H9 (cell line): Measurements from ENCODE around the gene MX1. TPM values are rescaled to one million over a fixed set of nuclear protein-coding genes. Genes with fewer than 3 reads are reported as not detected.
"Not testable (repeated sequence)": the region's sequence is repeated elsewhere in the genome, so short reads cannot be mapped to it uniquely, and the experiment has no call there.

ENCODE experiments used
- DNase-seq: peaks from one replicate; pipeline ENCODE4 v3.0.0-alpha.2; 2017
- H2AFZ ChIP-seq: one replicate; pipeline ENCODE4 v1.6.1; 2013; ENCODE audit warnings: mild to moderate bottlenecking, low read length, control low read depth, moderate library complexity
- H2AK5ac ChIP-seq: 2 replicates; pipeline ENCODE4 v1.6.1; 2013; ENCODE audit warnings: low read length, control low read depth, mixed read lengths; ENCODE audit not compliant: insufficient read length
- H2BK120ac ChIP-seq: one replicate; pipeline ENCODE4 v1.6.1; 2013; ENCODE audit warnings: low read depth, mild to moderate bottlenecking, low read length, control low read depth, inconsistent platforms; ENCODE audit not compliant: poor library complexity, severe bottlenecking
- H2BK12ac ChIP-seq: 2 replicates; pipeline ENCODE4 v1.6.1; 2013; ENCODE audit warnings: low read length, control low read depth, mixed read lengths, low read depth; ENCODE audit not compliant: insufficient read length
- H2BK15ac ChIP-seq: 2 replicates; pipeline ENCODE4 v1.6.1; 2013; ENCODE audit warnings: low read depth, low read length, control low read depth
- H2BK20ac ChIP-seq: one replicate; pipeline ENCODE4 v1.6.1; 2013; ENCODE audit warnings: low read depth, mild to moderate bottlenecking, low read length, control low read depth, inconsistent platforms; ENCODE audit not compliant: poor library complexity, severe bottlenecking
- H2BK5ac ChIP-seq: 2 replicates; pipeline ENCODE4 v1.6.1; 2013; ENCODE audit warnings: low read length, control low read depth, mixed read lengths; ENCODE audit not compliant: insufficient read length
- H3K14ac ChIP-seq: 2 replicates; pipeline ENCODE4 v1.6.1; 2013; ENCODE audit warnings: low read length, control low read depth; ENCODE audit not compliant: insufficient read depth
- H3K18ac ChIP-seq: 2 replicates; pipeline ENCODE4 v1.6.1; 2013; ENCODE audit warnings: low read depth, mild to moderate bottlenecking, mixed read lengths, low read length, control low read depth; ENCODE audit not compliant: insufficient read length
- H3K23ac ChIP-seq: 2 replicates; pipeline ENCODE4 v1.6.1; 2013; ENCODE audit warnings: low read length, control low read depth, mixed read lengths, low read depth; ENCODE audit not compliant: insufficient read length
- H3K23me2 ChIP-seq: 2 replicates; pipeline ENCODE4 v1.6.1; 2013; ENCODE audit warnings: low read depth, mild to moderate bottlenecking, mixed read lengths, low read length, control low read depth; ENCODE audit not compliant: insufficient read length, poor library complexity, severe bottlenecking
- H3K27ac ChIP-seq: 2 replicates; pipeline ENCODE4 v1.5.1; 2013; ENCODE audit warnings: low read length, control low read depth, mixed read lengths, low read depth; ENCODE audit not compliant: insufficient read length
- H3K27me3 ChIP-seq: 2 replicates; pipeline ENCODE4 v1.6.1; 2013; ENCODE audit warnings: low read length, control low read depth, inconsistent platforms; ENCODE audit not compliant: insufficient read depth
- H3K4ac ChIP-seq: 2 replicates; pipeline ENCODE4 v1.6.1; 2013; ENCODE audit warnings: low read depth, mild to moderate bottlenecking, control low read depth, inconsistent platforms, low read length, moderate library complexity
- H3K4me1 ChIP-seq: 2 replicates; pipeline ENCODE4 v1.6.1; 2013; ENCODE audit warnings: low read length, control low read depth, inconsistent platforms; ENCODE audit not compliant: insufficient read depth
- H3K4me2 ChIP-seq: 2 replicates; pipeline ENCODE4 v1.6.1; 2013; ENCODE audit warnings: low read length, control low read depth, mixed read lengths; ENCODE audit not compliant: insufficient read length, insufficient read depth
- H3K56ac ChIP-seq: 2 replicates; pipeline ENCODE4 v1.6.1; 2013; ENCODE audit warnings: low read depth, mild to moderate bottlenecking, mixed read lengths, low read length, control low read depth; ENCODE audit not compliant: insufficient read length
- H3K79me1 ChIP-seq: 2 replicates; pipeline ENCODE4 v1.6.1; 2013; ENCODE audit warnings: low read depth, mild to moderate bottlenecking, moderate library complexity, low read length, control low read depth, inconsistent platforms; ENCODE audit not compliant: insufficient read depth, poor library complexity, severe bottlenecking
- H3K79me2 ChIP-seq: 2 replicates; pipeline ENCODE4 v1.6.1; 2013; ENCODE audit warnings: low read length, control low read depth, inconsistent platforms; ENCODE audit not compliant: insufficient read depth
- H3K9ac ChIP-seq: 2 replicates; pipeline ENCODE4 v1.6.1; 2013; ENCODE audit warnings: low read length, control low read depth, mixed read lengths; ENCODE audit not compliant: insufficient read length; ENCODE audit errors: extremely low read depth
- H3K9me3 ChIP-seq: one replicate; pipeline ENCODE4 v1.6.1; 2013; ENCODE audit warnings: low read depth, low read length, inconsistent platforms; ENCODE audit not compliant: control insufficient read depth
- H3T11ph ChIP-seq: one replicate; pipeline ENCODE4 v1.6.1; 2013; ENCODE audit warnings: mild to moderate bottlenecking, low read length, control low read depth, inconsistent platforms
- H4K20me1 ChIP-seq: one replicate; pipeline ENCODE4 v1.6.1; 2013; ENCODE audit not compliant: control insufficient read depth, insufficient read length, insufficient read depth
- H4K5ac ChIP-seq: 2 replicates; pipeline ENCODE4 v1.6.1; 2013; ENCODE audit warnings: low read depth, mild to moderate bottlenecking, mixed read lengths, low read length, control low read depth; ENCODE audit not compliant: insufficient read length
- H4K8ac ChIP-seq: replicated peaks from 2 replicates; pipeline ENCODE4 v1.6.1; 2013; ENCODE audit warnings: low read length, control low read depth, mixed read lengths, low read depth; ENCODE audit not compliant: insufficient read length
- H4K91ac ChIP-seq: 2 replicates; pipeline ENCODE4 v1.6.1; 2013; ENCODE audit warnings: low read depth, mild to moderate bottlenecking, moderate library complexity, mixed read lengths, low read length, control low read depth; ENCODE audit not compliant: insufficient read length
- H3K27ac Mint-ChIP-seq, 3 experiments: 2 replicates in 2 of 3; 3 replicates in 1 of 3; pipeline ENCODE4 v1.8.0; 2020 to 2021; ENCODE audit warnings: mixed read lengths in 3 of 3, mild to moderate bottlenecking in 1 of 3, moderate library complexity in 1 of 3
- H3K27me3 Mint-ChIP-seq: 2 replicates; pipeline ENCODE4 v1.8.0; 2021; ENCODE audit warnings: low read depth, mild to moderate bottlenecking, moderate library complexity, mixed read lengths
- H3K36me3 Mint-ChIP-seq, 3 experiments: 2 replicates in 2 of 3; 3 replicates in 1 of 3; pipeline ENCODE4 v1.8.0; 2020 to 2021; ENCODE audit warnings: low read depth in 3 of 3, mixed read lengths in 3 of 3; ENCODE audit not compliant: insufficient read depth in 1 of 3
- H3K4me1 Mint-ChIP-seq, 2 experiments: 2 replicates each; pipeline ENCODE4 v1.8.0; 2020; ENCODE audit warnings: mixed read lengths in 2 of 2
- H3K4me3 Mint-ChIP-seq, 2 experiments: 2 replicates in 1 of 2; 3 replicates in 1 of 2; pipeline ENCODE4 v1.8.0; 2020 to 2021; ENCODE audit warnings: mild to moderate bottlenecking in 2 of 2, mixed read lengths in 2 of 2, moderate library complexity in 1 of 2
- H3K9me3 Mint-ChIP-seq, 2 experiments: 2 replicates in 1 of 2; 3 replicates in 1 of 2; pipeline ENCODE4 v1.8.0; 2020; ENCODE audit warnings: mild to moderate bottlenecking in 2 of 2, mixed read lengths in 2 of 2, moderate library complexity in 1 of 2
- WGBS: extraction: QIAGEN DNeasy Blood & Tissue Kit; methylation state at CpG from one replicate; pipeline ENCODE4 v1.1.7; 2013; ENCODE audit warnings: missing lambda C conversion rate, low lambda C conversion rate, mixed read lengths; ENCODE audit not compliant: insufficient read length; ENCODE audit errors: extremely low coverage; 5-methylcytosine and 5-hydroxymethylcytosine counted together
- total RNA-seq: library from RNA; stranded (reverse); gene quantifications from 2 replicates; pipeline ENCODE4 v1.2.1, GENCODE V29; 2021
- TF ChIP-seq, protein P1 (sequence below): fragments of 200-600 bp; sonication (generic); conservative IDR thresholded peaks from 3 replicates; pipeline ENCODE4 v1.8.0; 2021; ENCODE audit warnings: antibody characterized with exemption, mild to moderate bottlenecking

MX1 gene
- total RNA-seq, 1 experiment from 2014 or later, result 6.3 TPM

DNA sequence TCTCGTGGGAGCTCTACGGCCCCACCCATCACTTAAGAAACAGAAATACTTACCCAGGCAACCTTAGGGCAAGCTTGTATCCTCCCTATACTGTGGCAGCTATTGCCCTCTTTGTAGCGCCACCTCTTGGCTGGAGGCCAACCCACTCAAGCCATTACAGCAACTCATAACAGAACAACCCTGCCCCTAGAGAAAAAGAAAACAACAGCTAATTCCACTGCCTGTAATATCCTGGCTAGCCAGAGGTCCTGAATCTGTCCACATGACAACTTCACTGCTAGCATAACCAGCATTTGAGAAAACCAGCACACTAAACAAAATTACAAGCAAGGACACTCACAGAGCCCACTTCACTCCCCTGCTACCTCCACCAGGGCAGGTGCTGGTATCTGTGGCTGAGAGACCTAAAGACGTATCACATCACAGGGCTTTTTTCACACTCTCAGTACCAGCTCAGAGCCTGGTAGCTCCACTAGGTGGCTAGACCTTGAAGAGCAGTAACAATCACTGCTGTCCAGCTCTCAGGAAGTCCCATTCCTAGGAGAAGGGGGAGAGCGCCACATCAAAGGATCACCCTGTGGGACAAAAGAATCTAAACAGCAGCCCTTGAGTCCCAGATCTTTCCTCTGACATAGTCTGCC lies 14.5 kb upstream of the MX1 start:
- Histone ChIP-seq H3K9me3 (no peaks in the 10 kb centered on the region), H4K8ac (no peak overlapping the region), H2BK120ac (no peak overlapping the region), H3K9ac (no peak overlapping the region), H3T11ph (no peak overlapping the region), H2AK5ac (no peak overlapping the region), H3K23me2 (no peaks in the 10 kb centered on the region), H2BK15ac (no peak overlapping the region), H3K79me1 (no peaks in the 10 kb centered on the region), H3K27ac (no peak overlapping the region), H3K18ac (no peak overlapping the region), H3K4me2 (no peak overlapping the region), H2BK20ac (no peak overlapping the region), H3K79me2 (no peaks in the 10 kb centered on the region), H2BK5ac (no peak overlapping the region), H4K5ac (no peak overlapping the region), H4K20me1 (no peaks in the 10 kb centered on the region), H2BK12ac (no peak overlapping the region), H3K14ac (no peak overlapping the region), H4K91ac (no peak overlapping the region), H3K23ac (no peak overlapping the region), H2AFZ (no peak overlapping the region), H3K56ac (no peak overlapping the region), H3K27me3 (no peaks in the 10 kb centered on the region), H3K4ac (no peak overlapping the region), H3K4me1 (no peaks in the 10 kb centered on the region)
- Mint-ChIP-seq H3K4me1 (peaks cover 19 to 20% of the 10 kb centered on the region in 2 experiments), H3K4me3 (no peak overlapping the region), H3K27ac (no peak overlapping the region), H3K36me3 (peaks cover 0 to 11% (median 0%) of the 10 kb centered on the region in 3 experiments; a peak in 1 of 7 replicates), H3K27me3 (peaks cover 7% of the 10 kb centered on the region), H3K9me3 (peaks cover 3 to 5% of the 10 kb centered on the region in 2 experiments)
- TF ChIP-seq, protein P1, sequence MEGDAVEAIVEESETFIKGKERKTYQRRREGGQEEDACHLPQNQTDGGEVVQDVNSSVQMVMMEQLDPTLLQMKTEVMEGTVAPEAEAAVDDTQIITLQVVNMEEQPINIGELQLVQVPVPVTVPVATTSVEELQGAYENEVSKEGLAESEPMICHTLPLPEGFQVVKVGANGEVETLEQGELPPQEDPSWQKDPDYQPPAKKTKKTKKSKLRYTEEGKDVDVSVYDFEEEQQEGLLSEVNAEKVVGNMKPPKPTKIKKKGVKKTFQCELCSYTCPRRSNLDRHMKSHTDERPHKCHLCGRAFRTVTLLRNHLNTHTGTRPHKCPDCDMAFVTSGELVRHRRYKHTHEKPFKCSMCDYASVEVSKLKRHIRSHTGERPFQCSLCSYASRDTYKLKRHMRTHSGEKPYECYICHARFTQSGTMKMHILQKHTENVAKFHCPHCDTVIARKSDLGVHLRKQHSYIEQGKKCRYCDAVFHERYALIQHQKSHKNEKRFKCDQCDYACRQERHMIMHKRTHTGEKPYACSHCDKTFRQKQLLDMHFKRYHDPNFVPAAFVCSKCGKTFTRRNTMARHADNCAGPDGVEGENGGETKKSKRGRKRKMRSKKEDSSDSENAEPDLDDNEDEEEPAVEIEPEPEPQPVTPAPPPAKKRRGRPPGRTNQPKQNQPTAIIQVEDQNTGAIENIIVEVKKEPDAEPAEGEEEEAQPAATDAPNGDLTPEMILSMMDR, result peak; percentile 57
- WGBS, result no CpG with 5 or more reads among the region's 5 CpGs
- DNase-seq, result no peak

DNA sequence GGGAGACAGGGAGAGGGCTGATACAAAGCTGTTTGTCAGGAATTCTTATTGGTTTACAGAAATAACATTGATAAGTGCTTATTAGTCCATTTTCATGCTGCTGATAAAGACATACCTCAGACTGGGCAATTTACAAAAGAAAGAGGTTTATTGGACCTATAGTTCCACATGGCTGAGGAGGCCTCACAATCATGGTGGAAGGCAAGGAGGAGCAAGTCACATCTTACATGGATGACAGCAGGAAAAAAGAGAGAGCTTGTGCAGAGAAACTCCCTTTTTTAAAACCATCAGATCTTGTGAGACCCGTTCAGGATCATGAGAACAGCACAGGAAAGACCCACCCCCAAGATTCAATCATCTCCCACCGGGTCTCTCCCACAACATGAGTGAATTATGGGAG lies 8.5 kb upstream of the MX1 start:
- peaks cover 0 to 16% (median 5%) of the 10 kb centered on the region in 3 experiments; a peak in 5 of 7 replicates for H3K36me3 Mint-ChIP-seq
- not testable (repeated sequence) for DNase-seq, H3K23ac ChIP-seq, H3K18ac ChIP-seq, H3K27ac ChIP-seq, H4K5ac ChIP-seq, H3K4ac ChIP-seq, H3K4me1 ChIP-seq, H2BK20ac ChIP-seq, H3K23me2 ChIP-seq, H3K4me3 Mint-ChIP-seq, H3K9ac ChIP-seq, H2BK5ac ChIP-seq, H3K79me2 ChIP-seq, H2BK12ac ChIP-seq, H3K27ac Mint-ChIP-seq, H3K14ac ChIP-seq, H4K20me1 ChIP-seq, H3K79me1 ChIP-seq, H3K27me3 ChIP-seq, H3T11ph ChIP-seq, H3K9me3 ChIP-seq, H2AFZ ChIP-seq, H2BK120ac ChIP-seq, H4K91ac ChIP-seq, H3K27me3 Mint-ChIP-seq, H2BK15ac ChIP-seq, H3K4me2 ChIP-seq, H2AK5ac ChIP-seq, H4K8ac ChIP-seq, H3K56ac ChIP-seq
- peaks cover 6 to 11% of the 10 kb centered on the region in 2 experiments for H3K9me3 Mint-ChIP-seq
- peaks cover 31 to 34% of the 10 kb centered on the region in 2 experiments for H3K4me1 Mint-ChIP-seq
- WGBS, result no CpG with 5 or more reads among the region's 2 CpGs
